IPS-20b (cell line): ENCODE data around the gene XRCC3.

Experiments used
- H3K27ac ChIP-seq: one replicate; pipeline ENCODE4 v1.5.1; 2013; ENCODE audit warnings: low read length
- H3K27me3 ChIP-seq: 2 replicates; pipeline ENCODE4 v1.6.1; 2013; ENCODE audit warnings: mild to moderate bottlenecking, low read length, inconsistent platforms; ENCODE audit not compliant: insufficient read depth
- H3K36me3 ChIP-seq: 2 replicates; pipeline ENCODE4 v1.6.1; 2013; ENCODE audit warnings: low read depth, mild to moderate bottlenecking, inconsistent platforms, low read length, moderate library complexity; ENCODE audit not compliant: insufficient read depth
- H3K4me1 ChIP-seq: 2 replicates; pipeline ENCODE4 v1.6.1; 2013; ENCODE audit warnings: mild to moderate bottlenecking, control low read depth, inconsistent platforms, low read length, moderate library complexity; ENCODE audit not compliant: insufficient read depth
- H3K4me3 ChIP-seq: 2 replicates; pipeline ENCODE4 v1.5.1; 2013; ENCODE audit warnings: mild to moderate bottlenecking, low read length, inconsistent platforms
- H3K9ac ChIP-seq: 2 replicates; pipeline ENCODE4 v1.6.1; 2013; ENCODE audit warnings: low read depth, mild to moderate bottlenecking, inconsistent platforms, low read length, moderate library complexity
- H3K9me3 ChIP-seq: 2 replicates; pipeline ENCODE4 v1.6.1; 2013; ENCODE audit warnings: mild to moderate bottlenecking, low read depth, low read length, inconsistent platforms; ENCODE audit not compliant: insufficient read depth

Gene XRCC3

DNA sequence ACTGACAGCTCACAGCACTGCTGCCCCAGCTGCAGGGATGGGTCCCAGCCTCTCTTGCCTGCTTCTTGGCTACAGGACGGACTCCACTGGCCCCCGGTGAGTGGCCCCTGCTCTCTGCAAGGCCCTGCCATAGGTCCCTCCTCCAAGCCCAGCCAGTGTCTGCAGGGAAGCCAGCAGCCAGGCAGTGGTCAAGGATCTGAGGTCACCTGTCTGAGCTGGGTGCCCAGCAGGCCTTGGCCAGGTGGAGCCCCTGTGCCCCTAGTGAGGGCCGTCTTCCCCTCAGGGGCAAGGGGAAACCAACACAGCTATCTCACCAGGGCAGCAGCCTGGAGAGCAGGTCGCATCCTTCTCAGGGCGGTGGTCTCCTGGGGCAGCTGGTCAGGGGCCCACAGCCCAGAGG lies 13.2 kb downstream of the XRCC3 start:
- Histone ChIP-seq H3K4me3 (no peak overlapping the region), H3K9ac (no peak overlapping the region), H3K27me3 (no peaks in the 10 kb centered on the region), H3K36me3 (peaks cover 88% of the 10 kb centered on the region), H3K27ac (no peak overlapping the region), H3K9me3 (no peaks in the 10 kb centered on the region), H3K4me1 (no peaks in the 10 kb centered on the region)

- Histone ChIP-seq H3K4me3 (no peak overlapping the region), H3K27ac (no peak overlapping the region), H3K9ac (no peak overlapping the region)
These were observed 14.3 kb downstream of the XRCC3 start for GRCh38 chr14:103700753-103701490.

DNA sequence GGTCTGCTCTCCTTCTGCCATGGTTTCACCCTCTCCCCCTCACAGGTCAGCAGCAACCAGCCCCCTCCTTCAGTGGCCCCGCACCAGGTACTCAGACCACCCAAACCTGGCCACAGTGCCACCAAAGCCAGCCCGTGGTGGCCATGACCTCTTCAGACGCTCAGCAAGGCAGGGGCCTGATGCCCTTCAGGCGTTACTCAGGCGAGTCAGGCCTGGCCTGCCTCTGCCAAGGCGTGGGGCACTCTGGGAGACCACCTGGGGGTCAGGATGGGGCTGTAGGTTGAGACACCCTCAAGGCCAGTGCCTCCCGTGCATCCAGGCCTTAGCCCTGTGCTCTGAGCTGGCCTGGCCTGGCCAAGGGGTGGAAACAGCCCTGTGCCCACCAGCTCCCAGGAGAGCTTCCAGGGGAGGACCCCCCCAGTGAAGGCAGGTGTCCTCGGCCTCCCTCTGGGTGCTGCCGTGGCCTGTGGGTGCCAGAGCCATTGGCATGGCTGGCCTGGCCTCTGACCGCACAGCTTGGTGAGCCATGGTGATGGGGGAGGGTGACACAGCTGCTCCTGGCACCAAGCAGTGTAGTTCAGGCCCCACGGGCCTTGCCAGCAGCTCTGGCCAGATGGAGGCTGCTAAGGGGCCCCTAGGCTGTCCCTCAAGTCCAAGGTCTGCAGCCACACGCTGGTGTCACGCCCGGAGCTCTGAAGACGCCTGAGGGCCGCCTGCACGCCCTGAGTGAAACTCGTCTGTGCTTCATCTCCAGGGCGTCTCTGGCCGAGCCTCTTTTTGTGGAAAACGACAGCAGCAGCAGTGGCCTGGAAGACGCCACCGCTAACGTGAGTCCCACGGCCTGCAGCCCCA lies 15.1 kb downstream of the XRCC3 start:
- Histone ChIP-seq H3K27me3 (no peaks in the 10 kb centered on the region), H3K4me1 (no peaks in the 10 kb centered on the region), H3K9me3 (no peaks in the 10 kb centered on the region), H3K36me3 (peaks cover 80% of the 10 kb centered on the region), H3K4me3 (no peak overlapping the region), H3K27ac (no peak overlapping the region), H3K9ac (no peak overlapping the region)

More at GRCh38 chr14:103700753-103701490, 14.3 kb downstream of the XRCC3 start:
- H3K36me3 ChIP-seq, result peaks cover 83% of the 10 kb centered on the region
- no peaks in the 10 kb centered on the region for H3K9me3 ChIP-seq
- H3K27me3 ChIP-seq, result no peaks in the 10 kb centered on the region
- no peaks in the 10 kb centered on the region for H3K4me1 ChIP-seq

GRCh38 chr14:103699261-103699661 lies 16.0 kb downstream of the XRCC3 start:
- Histone ChIP-seq H3K36me3 (peaks cover 79% of the 10 kb centered on the region), H3K4me1 (no peaks in the 10 kb centered on the region), H3K27ac (no peak overlapping the region)

GRCh38 chr14:103698380-103699260 lies 16.6 kb downstream of the XRCC3 start:
- H3K27me3 ChIP-seq, result no peaks in the 10 kb centered on the region
- peaks cover 80% of the 10 kb centered on the region for H3K36me3 ChIP-seq
- H3K27ac ChIP-seq, result no peak overlapping the region

More at GRCh38 chr14:103699261-103699661, 16.0 kb downstream of the XRCC3 start:
- Histone ChIP-seq H3K9ac (no peak overlapping the region), H3K4me3 (no peak overlapping the region), H3K9me3 (no peaks in the 10 kb centered on the region), H3K27me3 (no peaks in the 10 kb centered on the region)

DNA sequence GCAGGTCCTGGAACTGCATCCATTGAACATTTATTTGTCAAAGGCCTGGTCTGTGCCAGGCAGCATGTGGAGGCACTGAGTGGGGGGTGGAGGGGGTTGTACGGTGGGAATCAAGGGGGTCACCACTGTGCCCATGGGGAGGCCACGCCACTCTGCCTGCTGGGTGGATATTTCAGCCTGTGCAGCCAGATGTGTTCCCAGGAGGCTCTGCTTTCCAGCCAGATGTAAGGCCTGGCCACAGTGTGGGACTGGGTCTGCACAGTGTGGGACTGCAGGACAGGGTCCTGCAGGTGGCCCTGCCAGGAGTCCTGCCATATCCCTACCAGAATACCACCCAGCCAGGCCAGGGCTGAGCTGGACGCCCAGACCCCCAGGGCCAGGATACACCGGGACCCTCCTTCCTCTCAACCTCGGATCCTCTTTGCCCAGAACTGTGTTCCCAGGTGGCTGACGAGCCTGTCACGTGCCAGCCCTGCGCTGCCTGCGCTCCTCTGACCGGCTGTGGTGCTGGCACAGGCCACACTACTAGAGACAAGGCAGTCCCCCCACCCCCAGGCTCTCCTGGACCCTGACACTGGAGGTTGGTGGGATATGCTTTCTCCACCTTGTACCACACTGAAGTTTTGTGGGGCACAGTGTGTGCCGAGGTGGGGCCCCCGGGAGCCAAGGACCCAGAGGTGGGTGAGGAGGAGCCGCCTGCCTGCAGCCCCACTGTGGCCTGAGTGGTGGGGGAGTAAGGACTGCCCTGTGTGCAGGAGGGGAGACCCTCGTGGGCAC lies 17.5 kb downstream of the XRCC3 start:
- Histone ChIP-seq H3K27ac (no peak overlapping the region), H3K4me1 (no peaks in the 10 kb centered on the region), H3K9me3 (no peaks in the 10 kb centered on the region), H3K4me3 (no peak overlapping the region), H3K9ac (no peak overlapping the region), H3K27me3 (no peaks in the 10 kb centered on the region), H3K36me3 (peaks cover 80% of the 10 kb centered on the region)

More at GRCh38 chr14:103698380-103699260, 16.6 kb downstream of the XRCC3 start:
- no peak overlapping the region for H3K9ac ChIP-seq
- no peak overlapping the region for H3K4me3 ChIP-seq
- no peaks in the 10 kb centered on the region for H3K9me3 ChIP-seq
- H3K4me1 ChIP-seq, result no peaks in the 10 kb centered on the region

- Histone ChIP-seq H3K36me3 (peaks cover 80% of the 10 kb centered on the region), H3K9ac (no peak overlapping the region), H3K27me3 (no peaks in the 10 kb centered on the region), H3K4me1 (no peaks in the 10 kb centered on the region), H3K4me3 (no peak overlapping the region), H3K9me3 (no peaks in the 10 kb centered on the region), H3K27ac (no peak overlapping the region)
These were observed 18.0 kb downstream of the XRCC3 start for GRCh38 chr14:103697206-103697602.

- Histone ChIP-seq H3K9me3 (no peaks in the 10 kb centered on the region), H3K27ac (no peak overlapping the region), H3K4me3 (no peak overlapping the region), H3K9ac (no peak overlapping the region), H3K4me1 (no peaks in the 10 kb centered on the region), H3K27me3 (no peaks in the 10 kb centered on the region), H3K36me3 (peaks cover 83% of the 10 kb centered on the region)
These were observed 18.7 kb downstream of the XRCC3 start for GRCh38 chr14:103696466-103697071.

GRCh38 chr14:103696070-103696402 lies 19.2 kb downstream of the XRCC3 start:
- Histone ChIP-seq H3K9ac (no peak overlapping the region), H3K27me3 (no peaks in the 10 kb centered on the region), H3K27ac (no peak overlapping the region), H3K4me3 (no peak overlapping the region), H3K9me3 (no peaks in the 10 kb centered on the region), H3K36me3 (peaks cover 81% of the 10 kb centered on the region), H3K4me1 (no peaks in the 10 kb centered on the region)

GRCh38 chr14:103695296-103696069 lies 19.8 kb downstream of the XRCC3 start:
- H3K9ac ChIP-seq, result no peak overlapping the region
- H3K4me1 ChIP-seq, result no peaks in the 10 kb centered on the region
- H3K27ac ChIP-seq, result no peak overlapping the region
- no peaks in the 10 kb centered on the region for H3K27me3 ChIP-seq
- no peaks in the 10 kb centered on the region for H3K9me3 ChIP-seq
- no peak overlapping the region for H3K4me3 ChIP-seq
- peaks cover 78% of the 10 kb centered on the region for H3K36me3 ChIP-seq
